SH-SY5Y (cell line): Measurements from ENCODE around the gene CDCA8.

Source experiments
- GATA2 ChIP-seq: IDR thresholded peaks from 2 replicates; pipeline ENCODE4 v1.6.1; 2011; ENCODE audit warnings: mild to moderate bottlenecking, low read depth, low read length
- GATA3 ChIP-seq: IDR thresholded peaks from 2 replicates; pipeline ENCODE4 v1.6.1; 2011; ENCODE audit warnings: low read depth, mild to moderate bottlenecking, low read length, moderate library complexity

DNA sequence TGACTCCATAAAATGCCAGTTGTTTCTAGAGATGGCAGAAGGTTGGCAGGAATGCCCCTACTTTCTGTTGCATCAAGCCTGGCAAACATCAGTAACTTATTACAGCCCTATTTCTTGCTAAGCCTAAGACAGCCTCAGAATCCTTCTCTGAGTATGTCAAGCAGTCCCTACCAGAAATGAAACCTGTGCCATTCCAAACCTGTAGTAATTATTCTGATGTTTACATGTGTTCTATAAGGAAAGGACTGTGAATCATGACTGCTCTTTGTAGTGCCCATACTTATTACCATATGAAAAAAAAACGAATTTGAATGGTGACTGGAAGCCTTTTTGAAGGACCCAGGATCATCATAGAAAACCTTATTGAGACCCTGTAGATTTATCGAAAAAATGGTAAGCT is 5.4 kb downstream of the CDCA8 start:
- TF ChIP-seq GATA2 (no peak), GATA3 (no peak)
